ENCODE data around the gene ABI1. TPM values are rescaled to one million over a fixed set of nuclear protein-coding genes. Genes with fewer than 3 reads are reported as not detected.

Gene ABI1
- total and polyA plus RNA-seq, 9 of the 15 experiments (the other 6 are each of a cell fraction or from before 2014, with no cell fraction given): 22.1 to 52.3 (median 39.0) TPM

GRCh38 chr10:26733750-26734568, 126.8 kb downstream of the ABI1 start:
- in situ Hi-C loops (cut with MboI): no loop called here

More at GRCh38 chr10:26733750-26734568, 126.8 kb downstream of the ABI1 start:
- Histone ChIP-seq H3K79me2 (ENCODE audit: control insufficient read depth, insufficient read depth, low read length) (no peaks in the 10 kb centered on the region), H3K4me1 (replicated peaks in 1 of 2; ENCODE audit: control insufficient read depth in 2 of 2, insufficient read depth in 2 of 2, low read length in 2 of 2) (no peaks in the 10 kb centered on the region), H2AFZ (ENCODE audit: low read depth, low read length) (no peak overlapping the region), H3K27me3 (ENCODE audit: control insufficient read depth in 2 of 2, insufficient read depth in 2 of 2, low read length in 2 of 2) (no peaks in the 10 kb centered on the region), H3K9ac (ENCODE audit: insufficient read depth in 1 of 2, low read depth in 2 of 2, low read length in 2 of 2) (no peak overlapping the region), H3K9me1 (ENCODE audit: control insufficient read depth, insufficient read depth, low read length) (no peaks in the 10 kb centered on the region), H3K4me3 (no peak overlapping the region), H3K4me2 (ENCODE audit: insufficient read depth, low read length) (no peak overlapping the region), H4K20me1 (replicated peaks; ENCODE audit: control insufficient read depth, insufficient read depth, low read length) (no peaks in the 10 kb centered on the region), H3K27ac (ENCODE audit: extremely low read depth, low read depth, low read length) (no peak overlapping the region), H3K9me3 (replicated peaks; ENCODE audit: control insufficient read depth, insufficient read depth, low read depth, low read length) (no peaks in the 10 kb centered on the region), H3K36me3 (ENCODE audit: control insufficient read depth, insufficient read depth, low read length) (peaks cover 93% of the 10 kb centered on the region)
- no peak for FAIRE-seq
- no peak for ATAC-seq
- POLR2A ChIA-PET: interaction anchor here (0.7 to 3.0 kb wide), 2 partner anchors 8 to 12 kb away, joined by 5 to 7 read pairs; no protein-coding TSS in a partner anchor
- WGBS (ENCODE audit: insufficient coverage, low coverage, missing lambda C conversion rate): 94% methylated on average over 14 of the region's 14 CpGs
- no peak for TF ChIP-seq BACH1 (tag; IDR thresholded peaks at IDR 0.05)
- no peak for TF ChIP-seq ELF2 (CRISPR knock-in tag; IDR thresholded peaks at IDR 0.05)
- TF ChIP-seq STAT6 (CRISPR knock-in tag; IDR thresholded peaks at IDR 0.05): no peak
- no peak for TF ChIP-seq SIN3B (IDR thresholded peaks at IDR 0.05; ENCODE audit: low read depth)
- no peak for TF ChIP-seq KDM5B (IDR thresholded peaks at IDR 0.05; ENCODE audit: insufficient replicate concordance, low read depth, low read length)
- TF ChIP-seq ZNF175 (CRISPR knock-in tag; IDR thresholded peaks at IDR 0.05; ENCODE audit: low read depth): no peak
- TF ChIP-seq HDAC2 (IDR thresholded peaks at IDR 0.05): no peak
- TF ChIP-seq ZNF408 (CRISPR knock-in tag; IDR thresholded peaks at IDR 0.05; ENCODE audit: low read depth): no peak
- no peak for TF ChIP-seq AFF4 (CRISPR knock-in tag; IDR thresholded peaks at IDR 0.05)
- no peak for TF ChIP-seq TAF9B (IDR thresholded peaks at IDR 0.05; ENCODE audit: partially characterized antibody)
- no peak for TF ChIP-seq HOMEZ (CRISPR knock-in tag; IDR thresholded peaks at IDR 0.05)
- no peak for TF ChIP-seq NONO (IDR thresholded peaks at IDR 0.05; ENCODE audit: low read depth in 2 of 2, low read length in 1 of 2)
- no TSS peak for BruUV-seq (replicated peaks)
- CTCF ChIA-PET (ENCODE audit: low intra/inter-chr PET ratio): no interaction called here
- no peak for DNase-seq (ENCODE audit: extremely low read depth in 1 of 4, low spot score in 3 of 4)
- intact Hi-C loops (cut with micrococcal nuclease): no loop called here
